Smooth muscle cell (in vitro differentiated cells): Measurements from ENCODE around the gene PTAFR. TPM values are rescaled to one million over a fixed set of nuclear protein-coding genes. Genes with fewer than 3 reads are reported as not detected.

ENCODE experiments used
- DNase-seq: peaks from one replicate; lab custom pipeline; 2025; ENCODE audit not compliant: unreplicated experiment; lab: John Stamatoyannopoulos, UW
- H2AFZ ChIP-seq: fragments of 200-600 bp; sonication (generic); 2 replicates; pipeline ENCODE4 v1.6.0; 2016; ENCODE audit warnings: antibody characterized with exemption, low read depth, mild to moderate bottlenecking
- H3F3A ChIP-seq: fragments of 200-600 bp; sonication (generic); 2 replicates; pipeline ENCODE4 v1.6.0; 2017; ENCODE audit warnings: antibody characterized with exemption, low read depth
- H3K27ac ChIP-seq: fragments of 200-600 bp; sonication (generic); 2 replicates; pipeline ENCODE4 v1.5.1; 2016; ENCODE audit warnings: low read depth, mild to moderate bottlenecking
- H3K27me3 ChIP-seq: fragments of 200-600 bp; sonication (generic); 2 replicates; pipeline ENCODE4 v1.6.1; 2016; ENCODE audit warnings: low read depth, mild to moderate bottlenecking
- H3K36me3 ChIP-seq: fragments of 200-600 bp; sonication (generic); 2 replicates; pipeline ENCODE4 v1.5.1; 2016; ENCODE audit warnings: low read depth
- H3K4me1 ChIP-seq: fragments of 200-600 bp; sonication (generic); 2 replicates; pipeline ENCODE4 v1.5.1; 2016; ENCODE audit warnings: low read depth
- H3K4me2 ChIP-seq: fragments of 200-600 bp; sonication (generic); 2 replicates; pipeline ENCODE4 v1.6.0; 2016; ENCODE audit warnings: mild to moderate bottlenecking
- H3K4me3 ChIP-seq: fragments of 200-600 bp; sonication (generic); 2 replicates; pipeline ENCODE4 v1.5.1; 2016; ENCODE audit warnings: mild to moderate bottlenecking
- H3K79me2 ChIP-seq: fragments of 200-600 bp; sonication (generic); 2 replicates; pipeline ENCODE4 v1.6.0; 2016; ENCODE audit warnings: low read depth, mild to moderate bottlenecking
- H3K9ac ChIP-seq: fragments of 200-600 bp; sonication (generic); 2 replicates; pipeline ENCODE4 v1.6.0; 2016; ENCODE audit warnings: low read depth
- H3K9me3 ChIP-seq: fragments of 200-600 bp; sonication (generic); replicated peaks from 2 replicates; pipeline ENCODE4 v1.5.1; 2016; ENCODE audit warnings: low read depth
- H4K20me1 ChIP-seq: fragments of 200-600 bp; sonication (generic); 2 replicates; pipeline ENCODE4 v1.6.0; 2016; ENCODE audit warnings: low read depth
- WGBS: methylation state at CpG from one replicate; pipeline ENCODE4 v1.1.7; 2016; ENCODE audit warnings: low lambda C conversion rate; 5-methylcytosine and 5-hydroxymethylcytosine counted together
- polyA plus RNA-seq: library from polyadenylated mRNA; unstranded; fragments of >200 nt; fragmentation: Nextera tagmentation; extraction: Ambion mirVana; gene quantifications from 2 replicates; pipeline ENCODE4 v1.2.1, GENCODE V29; 2016
- total RNA-seq: library from RNA; depleted of rRNA; stranded (reverse); fragments of >200 nt; gene quantifications from 2 replicates; pipeline ENCODE4 v1.2.3, GENCODE V29; 2014
- TF ChIP-seq, protein P1 (sequence below): fragments of 200-600 bp; sonication (generic); IDR thresholded peaks from 2 replicates; pipeline ENCODE4 v1.5.1; 2017; ENCODE audit warnings: borderline replicate concordance, mild to moderate bottlenecking, antibody characterized with exemption; ENCODE audit not compliant: insufficient read depth, poor library complexity, severe bottlenecking

Gene PTAFR
- total and polyA plus RNA-seq, 2 experiments from 2014 or later: 0.16 to 0.49 TPM

DNA sequence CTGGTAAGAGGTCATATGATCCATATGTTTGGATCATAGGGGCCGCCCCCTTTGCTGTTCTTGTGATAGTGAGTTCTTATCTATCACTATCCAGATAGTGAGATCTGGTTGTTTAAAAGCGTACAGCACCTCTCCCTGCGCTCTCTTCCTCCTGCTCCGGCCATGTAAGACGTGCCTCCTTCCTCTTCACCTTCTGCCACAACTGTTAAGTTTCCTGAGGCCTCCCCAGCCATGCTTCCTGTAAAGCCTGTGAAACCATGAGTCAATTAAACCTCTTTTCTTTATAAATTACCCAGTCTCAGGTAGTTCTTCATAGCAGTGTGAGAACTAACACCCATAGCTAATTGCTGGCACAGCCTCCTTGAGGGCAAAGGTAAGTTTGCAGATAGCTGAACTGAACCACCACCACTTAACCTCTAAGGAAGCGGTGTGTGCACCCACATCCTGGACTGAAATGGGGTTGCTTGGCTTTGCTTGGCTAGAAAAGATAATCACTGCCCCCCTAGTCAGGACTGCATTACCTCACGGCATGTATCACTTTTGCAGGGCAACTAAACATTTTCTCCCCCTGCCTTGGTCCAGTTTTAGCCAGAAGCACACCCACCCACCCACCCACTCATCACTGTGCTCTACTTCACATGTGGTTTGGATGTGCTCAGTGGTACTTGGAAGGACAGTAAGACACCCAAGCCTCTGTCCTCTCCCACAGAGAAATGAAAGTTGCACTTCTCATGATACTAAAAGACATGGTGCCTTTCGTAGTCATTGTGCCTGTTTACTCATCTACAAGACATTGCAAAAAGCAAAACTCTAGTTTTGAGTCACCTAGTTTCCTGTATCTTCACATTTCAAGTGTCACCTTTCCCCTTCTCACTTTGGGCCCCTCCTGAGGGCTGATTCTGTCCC is 23.1 kb upstream of the PTAFR start:
- H3F3A ChIP-seq: no peaks in the 10 kb centered on the region
- H4K20me1 ChIP-seq: no peaks in the 10 kb centered on the region
- H3K4me1 ChIP-seq: peaks cover 13% of the 10 kb centered on the region
- H3K4me3 ChIP-seq: no peak overlapping the region
- H3K79me2 ChIP-seq: no peaks in the 10 kb centered on the region
- no peak overlapping the region for H2AFZ ChIP-seq
- no peak overlapping the region for H3K27ac ChIP-seq
- no peaks in the 10 kb centered on the region for H3K9me3 ChIP-seq
- H3K27me3 ChIP-seq: no peaks in the 10 kb centered on the region
- H3K9ac ChIP-seq: no peak overlapping the region
- DNase-seq: no peak
- TF ChIP-seq, protein P1, sequence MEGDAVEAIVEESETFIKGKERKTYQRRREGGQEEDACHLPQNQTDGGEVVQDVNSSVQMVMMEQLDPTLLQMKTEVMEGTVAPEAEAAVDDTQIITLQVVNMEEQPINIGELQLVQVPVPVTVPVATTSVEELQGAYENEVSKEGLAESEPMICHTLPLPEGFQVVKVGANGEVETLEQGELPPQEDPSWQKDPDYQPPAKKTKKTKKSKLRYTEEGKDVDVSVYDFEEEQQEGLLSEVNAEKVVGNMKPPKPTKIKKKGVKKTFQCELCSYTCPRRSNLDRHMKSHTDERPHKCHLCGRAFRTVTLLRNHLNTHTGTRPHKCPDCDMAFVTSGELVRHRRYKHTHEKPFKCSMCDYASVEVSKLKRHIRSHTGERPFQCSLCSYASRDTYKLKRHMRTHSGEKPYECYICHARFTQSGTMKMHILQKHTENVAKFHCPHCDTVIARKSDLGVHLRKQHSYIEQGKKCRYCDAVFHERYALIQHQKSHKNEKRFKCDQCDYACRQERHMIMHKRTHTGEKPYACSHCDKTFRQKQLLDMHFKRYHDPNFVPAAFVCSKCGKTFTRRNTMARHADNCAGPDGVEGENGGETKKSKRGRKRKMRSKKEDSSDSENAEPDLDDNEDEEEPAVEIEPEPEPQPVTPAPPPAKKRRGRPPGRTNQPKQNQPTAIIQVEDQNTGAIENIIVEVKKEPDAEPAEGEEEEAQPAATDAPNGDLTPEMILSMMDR: no peak
- H3K36me3 ChIP-seq: peaks cover 15% of the 10 kb centered on the region
- WGBS: 87% methylated on average over 7 of the region's 8 CpGs
- no peak overlapping the region for H3K4me2 ChIP-seq

DNA sequence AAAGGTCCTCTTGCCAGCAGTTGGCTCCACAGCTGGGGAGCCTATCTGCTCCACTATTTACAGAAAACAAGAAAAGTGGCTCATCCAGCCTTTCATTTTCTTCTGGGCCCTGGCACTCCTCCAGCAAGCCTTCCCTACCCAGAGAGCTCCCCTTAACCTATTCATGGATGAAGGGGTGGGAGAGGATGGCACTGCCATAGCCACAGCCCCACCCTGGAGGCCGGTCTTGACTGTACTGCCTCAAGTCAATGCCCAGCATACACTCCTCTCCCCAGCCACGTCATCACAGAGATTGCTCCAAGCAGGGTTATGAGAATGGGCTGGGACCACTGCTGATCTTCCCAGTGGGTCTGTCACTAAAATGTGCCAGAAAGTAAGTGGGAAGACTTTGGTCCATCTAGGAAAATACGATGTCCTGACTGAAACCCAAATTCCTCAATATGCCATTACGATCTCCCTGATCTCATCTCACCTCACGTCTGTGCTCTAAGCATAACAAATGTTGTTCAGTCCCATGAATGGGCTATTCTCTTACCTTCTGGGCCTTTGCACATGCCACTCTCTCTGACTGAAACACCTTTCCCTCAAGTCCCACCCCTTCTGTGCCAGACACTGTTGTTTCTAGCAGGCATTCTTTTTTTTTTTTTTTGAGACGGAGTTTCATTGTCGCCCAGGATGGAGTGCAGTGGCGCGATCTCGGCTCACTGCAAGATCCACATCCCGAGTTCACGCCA is 21.4 kb upstream of the PTAFR start:
- H3F3A ChIP-seq: no peaks in the 10 kb centered on the region
- no peak overlapping the region for H2AFZ ChIP-seq
- WGBS: 95% methylated on average over 11 of the region's 12 CpGs
- no peaks in the 10 kb centered on the region for H3K9me3 ChIP-seq
- H3K27ac ChIP-seq: no peak overlapping the region
- H3K79me2 ChIP-seq: no peaks in the 10 kb centered on the region
- H3K4me2 ChIP-seq: no peak overlapping the region
- no peaks in the 10 kb centered on the region for H4K20me1 ChIP-seq
- H3K27me3 ChIP-seq: no peaks in the 10 kb centered on the region
- TF ChIP-seq, protein P1: no peak
- no peak overlapping the region for H3K4me3 ChIP-seq
- no peak for DNase-seq
- no peak overlapping the region for H3K9ac ChIP-seq
- H3K36me3 ChIP-seq: peaks cover 6% of the 10 kb centered on the region
- H3K4me1 ChIP-seq: peaks cover 13% of the 10 kb centered on the region

DNA sequence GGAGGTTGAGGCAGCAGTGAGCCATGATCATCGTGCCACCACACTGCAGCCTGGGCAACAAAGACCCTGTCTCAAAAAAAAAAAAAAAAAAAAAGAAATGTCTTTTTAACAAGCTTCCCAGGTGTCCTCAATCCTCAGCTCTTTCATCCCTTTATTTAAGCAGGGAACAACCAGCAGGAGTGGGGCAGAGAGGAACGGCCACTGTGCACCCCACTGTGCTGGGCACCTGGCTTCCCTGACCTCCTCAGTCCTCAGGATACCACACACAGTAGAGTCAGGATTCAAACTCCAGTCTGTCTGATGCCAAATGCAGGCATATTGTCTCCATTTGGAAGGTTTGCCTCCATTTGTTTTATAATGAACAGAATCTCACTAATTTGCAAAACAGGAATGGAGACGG is 19.8 kb upstream of the PTAFR start:
- WGBS: 80% methylated on average over 3 of the region's 3 CpGs

More for the DNA sequence above, 19.8 kb upstream of the PTAFR start:
- Histone ChIP-seq H2AFZ (no peak overlapping the region), H3F3A (no peaks in the 10 kb centered on the region), H3K4me1 (peaks cover 13% of the 10 kb centered on the region), H3K9ac (no peak overlapping the region), H3K4me2 (no peak overlapping the region), H3K27ac (no peak overlapping the region), H3K79me2 (no peaks in the 10 kb centered on the region), H3K36me3 (peaks cover 6% of the 10 kb centered on the region), H3K4me3 (no peak overlapping the region), H4K20me1 (no peaks in the 10 kb centered on the region), H3K9me3 (no peaks in the 10 kb centered on the region), H3K27me3 (no peaks in the 10 kb centered on the region)
- no peak for DNase-seq
- TF ChIP-seq, protein P1: no peak
